ENCODE data around the gene AFF3.

DNA sequence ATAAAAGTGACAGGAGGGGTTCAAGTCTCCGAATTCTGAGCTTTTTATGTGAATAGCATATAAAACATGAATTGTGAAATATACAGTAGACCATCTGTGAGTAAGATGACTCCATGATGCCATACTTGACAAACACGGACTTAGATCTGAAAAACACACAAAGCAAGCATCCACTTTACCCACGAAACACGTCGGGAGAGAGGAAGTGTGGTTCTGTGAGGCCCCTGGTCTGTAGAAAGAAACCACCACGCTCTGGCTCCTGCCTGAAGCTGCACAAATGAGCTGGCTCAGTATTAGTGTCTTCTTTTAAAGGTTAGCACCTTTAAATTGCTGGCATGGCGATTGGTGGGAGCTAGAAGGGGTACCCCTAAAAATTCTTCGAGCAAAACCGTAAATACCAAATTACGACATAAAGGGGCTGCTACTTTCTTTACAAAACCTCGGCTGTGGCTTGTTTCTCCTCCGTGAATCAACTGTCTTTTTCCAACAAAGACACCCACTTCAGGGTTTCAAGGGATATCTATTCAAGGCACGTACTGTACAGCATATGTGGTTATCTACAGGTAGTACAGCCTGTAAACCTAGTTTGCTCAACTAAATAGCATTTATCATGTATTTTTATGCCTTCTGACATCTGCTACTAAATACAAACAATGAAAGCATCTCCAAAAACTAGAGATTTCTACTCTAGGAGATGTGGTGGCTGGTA, 70.9 kb downstream of the AFF3 start:
- TF ChIP-seq, protein P1, sequence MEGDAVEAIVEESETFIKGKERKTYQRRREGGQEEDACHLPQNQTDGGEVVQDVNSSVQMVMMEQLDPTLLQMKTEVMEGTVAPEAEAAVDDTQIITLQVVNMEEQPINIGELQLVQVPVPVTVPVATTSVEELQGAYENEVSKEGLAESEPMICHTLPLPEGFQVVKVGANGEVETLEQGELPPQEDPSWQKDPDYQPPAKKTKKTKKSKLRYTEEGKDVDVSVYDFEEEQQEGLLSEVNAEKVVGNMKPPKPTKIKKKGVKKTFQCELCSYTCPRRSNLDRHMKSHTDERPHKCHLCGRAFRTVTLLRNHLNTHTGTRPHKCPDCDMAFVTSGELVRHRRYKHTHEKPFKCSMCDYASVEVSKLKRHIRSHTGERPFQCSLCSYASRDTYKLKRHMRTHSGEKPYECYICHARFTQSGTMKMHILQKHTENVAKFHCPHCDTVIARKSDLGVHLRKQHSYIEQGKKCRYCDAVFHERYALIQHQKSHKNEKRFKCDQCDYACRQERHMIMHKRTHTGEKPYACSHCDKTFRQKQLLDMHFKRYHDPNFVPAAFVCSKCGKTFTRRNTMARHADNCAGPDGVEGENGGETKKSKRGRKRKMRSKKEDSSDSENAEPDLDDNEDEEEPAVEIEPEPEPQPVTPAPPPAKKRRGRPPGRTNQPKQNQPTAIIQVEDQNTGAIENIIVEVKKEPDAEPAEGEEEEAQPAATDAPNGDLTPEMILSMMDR (conservative IDR thresholded peaks at IDR 0.05), result no peak
- no peak for TF ChIP-seq EZH2 (IDR thresholded peaks at IDR 0.05; ENCODE audit: low read depth)

All from PC-9 (cell line).